Motor neuron (in vitro differentiated cells): ENCODE data around the gene TUBGCP2. TPM values are rescaled to one million over a fixed set of nuclear protein-coding genes. Genes with fewer than 3 reads are reported as not detected.

ENCODE experiments used
- ATAC-seq, 8 experiments: fragments of 200-7000 bp; cut with Tn5 transposase; replicated peaks in 6 of 8; 2 replicates each; pipeline ENCODE4 v1.8.0; 2021; ENCODE audit warnings: mild to moderate bottlenecking in 8 of 8, moderate library complexity in 8 of 8
- H3K27ac ChIP-seq, 2 donors: fragments of 250-450 bp; sonication (Bioruptor Pico); 2 replicates each; pipeline ENCODE4 v1.9.0; 2021; ENCODE audit warnings: antibody characterized with exemption in 2 of 2, mild to moderate bottlenecking in 2 of 2, moderate library complexity in 1 of 2
- H3K4me1 ChIP-seq, 2 donors: fragments of 250-450 bp; sonication (Bioruptor Pico); replicated peaks in 1 of 2; 2 replicates each; pipeline ENCODE4 v1.6.1; 2021; ENCODE audit warnings: antibody characterized with exemption in 2 of 2, mild to moderate bottlenecking in 2 of 2, moderate library complexity in 1 of 2
- H3K4me3 ChIP-seq, 5 donors: fragments of 250-450 bp; sonication (Bioruptor Pico); 2 replicates each; pipeline ENCODE4 v1.9.0; 2021; ENCODE audit warnings: antibody characterized with exemption in 5 of 5, mild to moderate bottlenecking in 5 of 5, moderate library complexity in 4 of 5
- WGBS, 10 experiments: fragments of 450-650 bp; shearing (Covaris generic); methylation state at CpG; one replicate each; pipeline ENCODE4 v1.0.0; 2022; 5-methylcytosine and 5-hydroxymethylcytosine counted together
- in situ Hi-C, 9 experiments: fragments of 400-800 bp; cut with MboI; loops; one replicate each; pipeline ENCODE4 v1.15.0; 2021; ENCODE audit warnings: low sequenced_read_pairs in 9 of 9, low pct_unique_long_range_greater_than_20kb in 2 of 9; ENCODE audit not compliant: unreplicated experiment in 9 of 9
- total RNA-seq, 8 experiments: library from RNA; unstranded; fragments of 300-600 nt; gene quantifications; 2 replicates each; pipeline versions ENCODE4 v1.2.3 to v1.2.4, GENCODE V29; 2022

Gene TUBGCP2
- total RNA-seq, 8 experiments from 2014 or later = 28.4 to 50.5 (median 37.4) TPM

DNA sequence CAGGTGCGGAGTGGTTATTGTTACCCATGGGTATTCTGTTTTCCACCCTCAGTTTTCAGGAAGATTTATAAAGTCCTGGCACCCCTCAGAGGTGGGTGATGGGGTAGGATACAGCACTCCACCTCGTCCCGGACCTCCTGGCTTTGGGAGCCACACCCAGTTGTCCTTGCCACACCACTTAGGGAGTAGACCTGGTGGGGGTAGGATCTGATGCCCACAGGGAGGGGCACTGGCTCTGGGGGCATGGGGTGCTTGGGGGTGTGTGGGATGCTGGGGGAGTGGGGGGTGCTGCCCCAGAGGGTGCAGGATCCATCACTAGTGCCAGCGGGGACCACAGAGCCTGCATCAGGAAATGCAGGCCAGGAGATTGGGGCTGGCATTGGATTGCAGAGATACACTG lies 4.5 kb upstream of the TUBGCP2 start:
- in situ Hi-C loops = no loop called here
- 83 to 100% (median 100%) methylated on average over 1 of the region's 4 CpGs; no CpG with 5 or more reads in 7 of the 10 experiments for WGBS, 10 experiments

DNA sequence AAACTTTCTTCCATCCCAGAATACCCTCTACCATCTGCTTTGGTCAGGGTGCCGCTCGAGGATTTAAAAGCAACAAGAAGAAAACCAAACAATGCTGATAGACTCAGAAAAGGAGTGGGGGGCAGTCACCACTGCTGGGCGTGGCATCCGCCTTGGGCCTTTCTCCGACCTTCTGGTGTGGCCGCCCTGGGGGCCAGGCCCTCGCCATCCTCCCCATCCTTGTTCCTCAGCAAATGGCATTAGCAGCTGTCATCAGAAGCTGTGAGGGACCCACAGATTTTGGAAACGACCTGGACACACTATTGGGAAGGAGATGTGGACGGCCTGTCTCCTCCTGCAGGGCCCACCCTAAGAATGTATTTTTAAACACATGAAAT lies 4.1 kb upstream of the TUBGCP2 start:
- Histone ChIP-seq H3K27ac (no peak overlapping the region), H3K4me3 (no peak overlapping the region), H3K4me1 (peaks cover 15 to 17% of the 10 kb centered on the region in 2 donors)
- WGBS, 10 experiments = 79 to 93% (median 90%) methylated on average over 2 to 9 of the region's 9 CpGs; no CpG with 5 or more reads in 5 of the 10 experiments
- in situ Hi-C loops = no loop called here
- ATAC-seq = no peak

More for the DNA sequence above, 4.5 kb upstream of the TUBGCP2 start:
- peaks cover 15 to 17% of the 10 kb centered on the region in 2 donors for H3K4me1 ChIP-seq
- no peak overlapping the region for H3K4me3 ChIP-seq
- no peak overlapping the region for H3K27ac ChIP-seq
- no peak for ATAC-seq

DNA sequence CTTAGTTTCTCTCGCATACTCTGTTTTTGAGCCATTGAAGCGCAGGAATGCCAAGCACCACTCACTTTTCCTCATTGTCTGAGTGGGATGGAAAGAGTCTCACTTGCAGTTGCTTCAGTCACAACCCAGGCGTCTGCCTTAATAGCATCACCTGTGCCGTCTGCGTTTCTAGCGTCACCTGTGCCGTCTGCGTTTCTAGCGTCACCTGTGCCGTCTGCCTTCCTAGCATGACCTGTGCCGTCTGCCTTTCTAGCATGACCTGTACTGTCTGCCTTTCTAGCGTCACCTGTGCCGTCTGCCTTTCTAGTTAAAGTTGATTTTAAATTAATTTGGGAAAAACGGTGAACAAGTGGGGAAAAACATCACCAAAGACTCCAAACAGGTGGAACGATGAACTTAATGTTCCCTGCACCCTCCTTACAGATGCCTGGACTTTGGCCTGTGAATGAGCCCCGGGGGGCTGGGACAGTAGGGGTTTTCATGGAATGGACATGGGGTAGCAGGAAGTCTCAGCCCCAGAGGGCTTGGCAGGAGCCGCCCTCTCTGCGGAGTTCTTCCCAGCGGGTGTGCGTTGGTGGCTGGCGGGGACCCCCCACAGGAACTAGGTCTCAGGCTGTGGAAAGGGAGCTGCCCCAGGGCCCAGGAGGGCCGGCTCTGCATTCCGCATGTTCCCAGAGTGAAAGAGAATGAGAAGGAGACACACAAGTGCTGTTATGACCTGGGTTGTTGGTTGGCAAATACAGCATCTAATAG lies 3.5 kb upstream of the TUBGCP2 start:
- 67 to 100% (median 96%) methylated on average over 1 to 18 of the region's 23 CpGs; no CpG with 5 or more reads in 3 of the 10 experiments for WGBS, 10 experiments
- no peak overlapping the region for H3K27ac ChIP-seq
- ATAC-seq = no peak
- no peak overlapping the region for H3K4me3 ChIP-seq
- in situ Hi-C loops = no loop called here
- H3K4me1 ChIP-seq = peaks cover 19 to 22% of the 10 kb centered on the region in 2 donors

DNA sequence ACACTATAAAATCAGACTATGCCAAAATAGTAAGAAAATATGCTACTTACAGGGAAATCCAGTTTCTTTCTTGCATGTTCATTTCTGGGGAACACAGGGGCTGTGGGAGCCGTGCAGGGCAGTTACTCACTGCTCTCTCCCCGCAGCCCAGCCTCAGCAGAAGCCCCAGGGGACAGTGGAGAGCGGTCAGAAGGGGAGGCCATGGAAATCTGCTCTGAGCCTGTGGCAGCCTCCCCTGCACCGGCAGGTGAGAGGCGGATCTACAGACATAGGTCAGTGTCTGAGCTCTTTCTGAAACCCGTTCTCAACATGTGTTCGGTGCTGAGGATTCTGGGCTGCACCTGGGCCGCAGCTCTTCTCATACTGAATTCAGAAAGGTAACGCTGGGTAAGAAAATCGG lies 2.9 kb upstream of the TUBGCP2 start:
- H3K4me1 ChIP-seq = peaks cover 23 to 25% of the 10 kb centered on the region in 2 donors
- no peak overlapping the region for H3K4me3 ChIP-seq
- 60 to 100% (median 97%) methylated on average over 1 to 9 of the region's 10 CpGs for WGBS, 10 experiments
- H3K27ac ChIP-seq = no peak overlapping the region
- ATAC-seq = no peak
- in situ Hi-C loops = no loop called here

DNA sequence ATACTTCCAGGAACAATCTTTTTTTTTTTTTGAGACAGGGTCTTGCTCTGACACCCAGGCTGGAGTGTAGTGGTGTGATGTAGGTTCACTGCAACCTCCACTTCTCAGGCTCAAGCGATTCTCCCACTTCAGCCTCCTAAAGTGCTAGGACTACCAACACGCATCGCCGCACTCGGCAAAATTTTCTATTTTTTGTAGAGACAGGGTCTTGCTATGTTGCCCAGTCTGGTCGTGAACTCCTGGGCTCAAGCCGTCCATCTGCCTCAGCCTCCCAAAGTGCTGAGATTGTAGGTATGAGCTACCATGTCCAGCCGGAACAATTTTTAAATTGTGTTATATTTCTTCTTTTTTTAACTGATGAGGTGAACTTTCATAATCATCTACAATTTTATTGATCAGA lies 2.1 kb upstream of the TUBGCP2 start:
- H3K4me3 ChIP-seq = no peak overlapping the region
- no peak overlapping the region for H3K27ac ChIP-seq
- in situ Hi-C loops = no loop called here
- peaks cover 23 to 25% of the 10 kb centered on the region in 2 donors for H3K4me1 ChIP-seq
- 33 to 95% (median 87%) methylated on average over 1 to 8 of the region's 8 CpGs; no CpG with 5 or more reads in 2 of the 10 experiments for WGBS, 10 experiments
- no peak for ATAC-seq

DNA sequence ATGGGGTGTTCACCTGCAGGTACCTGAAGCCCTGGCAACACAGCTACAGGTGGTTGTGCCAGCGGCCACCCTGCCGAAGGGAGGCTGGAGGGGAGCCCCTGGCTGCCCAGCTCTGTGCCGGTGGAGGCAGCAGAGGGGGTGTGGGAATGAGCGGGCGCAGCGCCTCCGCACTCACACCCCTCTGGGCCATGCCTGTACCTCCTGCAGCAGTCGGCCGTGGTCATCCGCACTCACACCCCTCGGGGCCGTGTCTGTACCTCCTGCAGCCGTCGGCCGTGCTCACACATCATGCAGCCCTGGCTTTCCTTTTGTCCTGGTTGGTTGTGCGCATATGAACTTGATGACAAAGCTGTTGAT lies 1.7 kb upstream of the TUBGCP2 start:
- 33 to 100% (median 90%) methylated on average over 1 to 9 of the region's 16 CpGs; no CpG with 5 or more reads in 5 of the 10 experiments for WGBS, 10 experiments
- in situ Hi-C loops = no loop called here
- H3K4me1 ChIP-seq = peaks cover 23 to 28% of the 10 kb centered on the region in 2 donors
- ATAC-seq = no peak
- no peak overlapping the region for H3K4me3 ChIP-seq
- H3K27ac ChIP-seq = no peak overlapping the region

DNA sequence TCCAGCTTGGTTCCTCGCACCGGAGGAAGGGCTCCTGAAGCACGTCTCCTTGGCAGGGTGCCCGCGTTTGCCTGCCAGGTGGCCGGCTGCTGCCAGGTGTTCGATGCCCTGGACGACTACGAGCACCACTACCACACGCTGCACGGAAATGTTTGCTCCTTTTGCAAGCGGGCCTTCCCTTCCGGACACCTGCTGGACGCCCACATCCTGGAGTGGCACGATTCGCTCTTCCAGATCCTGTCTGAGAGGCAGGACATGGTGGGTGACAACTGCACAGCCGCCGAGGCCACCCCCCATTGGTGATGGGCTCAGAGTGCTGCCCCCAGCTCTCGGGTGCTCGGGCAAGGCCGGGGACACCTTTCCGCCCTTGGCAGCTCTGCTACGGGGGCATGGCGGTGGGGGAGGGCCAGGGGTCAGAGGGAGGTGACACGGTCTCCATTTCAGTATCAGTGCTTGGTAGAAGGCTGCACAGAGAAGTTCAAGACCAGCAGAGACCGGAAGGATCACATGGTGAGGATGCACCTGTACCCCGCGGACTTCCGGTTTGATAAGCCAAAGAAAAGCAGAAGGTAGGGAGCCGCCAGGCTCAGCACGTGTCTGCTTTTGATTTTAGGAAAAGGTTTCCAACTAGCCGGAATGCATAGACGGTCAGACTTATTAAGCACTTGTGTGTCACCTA lies 1.2 kb upstream of the TUBGCP2 start:
- Histone ChIP-seq H3K27ac (no peak overlapping the region), H3K4me1 (peaks cover 22 to 27% of the 10 kb centered on the region in 2 donors), H3K4me3 (peak overlapping the region in 3 of 5 donors; percentile 74 to 99 (median 83))
- WGBS, 10 experiments = 89 to 100% (median 93%) methylated on average over 4 to 6 of the region's 33 CpGs; no CpG with 5 or more reads in 6 of the 10 experiments
- no peak for ATAC-seq
- in situ Hi-C loops = no loop called here

DNA sequence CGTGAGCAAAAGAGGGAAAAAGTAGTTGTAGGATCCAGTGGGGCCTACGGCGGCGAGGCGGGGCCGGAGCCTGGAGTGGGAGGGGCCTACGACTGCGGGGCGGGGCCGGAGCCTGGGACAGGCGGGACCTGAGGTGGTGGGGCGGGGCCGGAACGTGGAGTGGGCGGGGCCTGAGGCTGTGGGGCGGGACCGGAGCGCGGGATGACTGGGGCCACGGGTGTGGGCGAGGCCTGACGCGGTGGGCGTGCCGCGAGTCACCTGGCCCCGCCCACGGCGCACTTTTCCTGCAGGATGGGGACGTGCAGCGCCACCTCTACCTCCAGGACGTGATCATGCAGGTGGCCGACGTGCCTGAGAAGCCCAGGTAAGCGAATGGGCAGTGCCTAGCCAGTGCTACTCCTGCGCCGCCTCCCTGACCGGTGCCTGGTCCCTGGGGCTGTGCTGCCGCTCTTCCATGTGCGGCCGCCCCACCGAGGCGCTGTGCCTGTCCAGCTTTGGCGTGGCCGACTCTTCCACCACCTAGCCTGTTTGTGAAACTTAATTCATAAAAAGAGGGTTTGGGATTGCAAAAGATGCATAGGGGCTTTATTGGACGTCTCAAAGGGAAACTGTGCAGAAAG lies 538 bp upstream of the TUBGCP2 start:
- Histone ChIP-seq H3K27ac (peak overlapping the region; percentile 97), H3K4me3 (peak overlapping the region; percentile 74 to 99 (median 91)), H3K4me1 (peaks cover 15 to 24% of the 10 kb centered on the region in 2 donors)
- in situ Hi-C loops = no loop called here
- peak; percentile 65 to 80 (median 74) for ATAC-seq
- 50 to 100% (median 97%) methylated on average over 1 to 3 of the region's 46 CpGs; no CpG with 5 or more reads in 6 of the 10 experiments for WGBS, 10 experiments

DNA sequence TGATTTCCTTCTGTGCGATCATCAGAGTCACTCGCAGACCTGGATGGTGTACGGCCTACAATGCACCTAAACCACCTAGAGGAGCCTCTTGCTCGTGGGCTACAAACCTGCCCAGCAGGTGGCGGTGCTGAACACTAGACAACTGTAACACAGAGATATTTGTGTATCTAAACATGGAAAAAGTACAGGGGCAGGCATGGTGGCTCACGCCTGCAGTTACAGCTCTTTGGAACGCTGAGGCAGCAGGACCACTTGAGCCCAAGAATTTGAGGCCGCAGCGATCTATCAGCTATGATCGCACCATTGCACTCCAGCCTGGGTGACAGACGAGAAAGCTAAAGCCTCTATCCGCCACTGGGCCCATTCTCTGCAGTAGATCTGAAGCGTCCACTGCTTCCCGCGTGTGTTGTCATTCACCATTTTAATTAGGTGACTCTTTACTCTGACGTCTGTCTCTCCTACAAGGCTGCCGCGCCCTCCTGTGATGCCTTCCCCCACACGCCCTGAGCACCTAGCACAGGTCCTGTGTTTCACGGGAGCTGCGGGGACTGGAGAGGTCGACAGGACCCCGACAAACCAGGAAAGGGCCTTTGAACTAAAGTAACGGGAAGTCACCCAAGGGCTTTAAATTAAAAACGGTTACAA lies 774 bp downstream of the TUBGCP2 start:
- ATAC-seq = peak; percentile 11 to 54 (median 34)
- in situ Hi-C loops = no loop called here
- Histone ChIP-seq H3K4me3 (peak overlapping the region; percentile 74 to 99 (median 91)), H3K27ac (peak overlapping the region; percentile 97), H3K4me1 (peaks cover 8 to 20% of the 10 kb centered on the region in 2 donors)
- WGBS, 10 experiments = 0 to 25% (median 5%) methylated on average over 1 to 17 of the region's 25 CpGs; no CpG with 5 or more reads in 2 of the 10 experiments

DNA sequence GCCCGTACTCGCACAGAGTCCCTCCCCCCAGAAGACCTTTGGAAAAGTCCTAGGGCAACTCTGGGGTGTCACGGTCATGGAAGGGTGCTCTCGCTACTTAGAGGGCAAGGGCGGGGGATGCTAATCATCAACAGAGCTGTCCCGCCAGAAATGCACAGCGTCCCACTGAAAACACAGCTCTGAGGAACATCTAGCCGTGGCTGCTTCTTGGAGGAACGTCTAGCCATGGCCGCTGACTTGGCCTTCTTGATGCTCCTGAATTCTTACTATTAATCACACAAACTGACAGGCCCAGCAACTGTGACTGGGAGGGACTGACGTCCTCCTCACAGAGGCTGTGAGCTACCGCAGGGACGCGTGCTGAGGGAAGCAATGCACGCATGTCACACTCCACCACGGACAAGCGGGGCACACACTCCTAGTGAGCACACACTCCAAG lies 1.7 kb downstream of the TUBGCP2 start:
- no peak for ATAC-seq
- 72 to 93% (median 89%) methylated on average over 2 to 14 of the region's 17 CpGs; no CpG with 5 or more reads in 2 of the 10 experiments for WGBS, 10 experiments
- no peak overlapping the region for H3K27ac ChIP-seq

DNA sequence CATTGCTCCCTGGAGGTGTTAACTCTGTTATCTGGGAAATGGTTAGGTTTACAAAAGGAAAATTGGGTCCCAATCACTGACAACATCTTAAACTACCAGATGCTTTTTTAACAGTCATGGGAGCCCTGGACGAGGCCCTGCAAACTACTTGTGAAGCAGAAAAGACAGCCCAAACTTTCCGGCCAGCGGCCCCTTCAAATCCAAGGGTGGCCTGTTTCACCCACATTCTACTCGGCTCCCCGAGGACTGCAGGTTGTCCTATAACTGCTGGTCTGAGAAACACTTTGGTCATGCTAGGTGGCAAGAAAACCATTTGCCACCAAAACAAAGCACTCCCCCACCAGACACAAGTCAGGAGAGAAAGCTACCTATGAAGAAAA lies 2.6 kb downstream of the TUBGCP2 start:
- peaks cover 8 to 20% of the 10 kb centered on the region in 2 donors for H3K4me1 ChIP-seq
- no peak overlapping the region for H3K4me3 ChIP-seq
- WGBS, 10 experiments = 93 to 100% (median 95%) methylated on average over 1 to 5 of the region's 5 CpGs; no CpG with 5 or more reads in 5 of the 10 experiments
- in situ Hi-C loops = no loop called here
- H3K27ac ChIP-seq = no peak overlapping the region
- ATAC-seq = no peak

More for the DNA sequence above, 1.7 kb downstream of the TUBGCP2 start:
- in situ Hi-C loops = no loop called here
- Histone ChIP-seq H3K4me1 (peaks cover 8 to 20% of the 10 kb centered on the region in 2 donors), H3K4me3 (no peak overlapping the region)

DNA sequence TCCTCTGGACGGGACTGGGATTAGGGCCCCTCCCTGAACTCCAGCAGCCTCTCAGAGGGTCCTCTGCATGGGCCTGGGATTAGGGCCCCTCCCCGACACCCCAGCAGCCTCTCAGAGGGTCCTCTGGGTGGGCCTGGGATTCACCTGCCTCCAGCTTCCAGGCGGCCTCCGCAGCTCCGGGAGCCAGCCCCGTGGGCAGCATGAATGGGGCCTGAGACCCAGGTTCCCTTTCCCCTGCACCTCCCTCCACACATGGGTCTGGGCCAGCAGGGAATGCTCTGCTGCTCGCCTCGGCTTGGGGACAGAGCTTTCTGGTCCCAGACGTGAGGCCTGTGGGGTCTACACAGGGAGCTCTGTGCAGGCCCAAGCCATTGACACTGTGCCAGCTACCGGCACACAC lies 5.5 kb downstream of the TUBGCP2 start:
- WGBS, 10 experiments = 73 to 100% (median 80%) methylated on average over 2 to 3 of the region's 10 CpGs; no CpG with 5 or more reads in 7 of the 10 experiments

More for the DNA sequence above, 5.5 kb downstream of the TUBGCP2 start:
- Histone ChIP-seq H3K4me3 (no peak overlapping the region), H3K27ac (no peak overlapping the region), H3K4me1 (peaks cover 8 to 15% of the 10 kb centered on the region in 2 donors)
- no peak for ATAC-seq
- in situ Hi-C loops = no loop called here
